WTC11 (cell line): ENCODE measurements around the gene CCSER2.

ENCODE experiments used
- ATF3 ChIP-seq: sonication (generic); formaldehyde crosslinking; conservative IDR thresholded peaks from 2 replicates; pipeline ENCODE4 v1.8.1; 2022; ENCODE audit warnings: mild to moderate bottlenecking, missing genetic modification reagents
- CTCF ChIP-seq: fragments of 200-600 bp; IDR thresholded peaks from 2 replicates; pipeline ENCODE4 v1.8.0; 2022; ENCODE audit warnings: antibody characterized with exemption
- E2F4 ChIP-seq: sonication (generic); formaldehyde crosslinking; IDR thresholded peaks from 2 replicates; pipeline ENCODE4 v1.8.1; 2022; ENCODE audit warnings: low read depth, mild to moderate bottlenecking, moderate library complexity, missing genetic modification reagents, borderline replicate concordance
- ELF4 ChIP-seq: sonication (generic); formaldehyde crosslinking; IDR thresholded peaks from 2 replicates; pipeline ENCODE4 v1.8.1; 2022; ENCODE audit warnings: low read depth, mild to moderate bottlenecking, moderate library complexity, missing genetic modification reagents
- FOXJ3 ChIP-seq: sonication (generic); formaldehyde crosslinking; IDR thresholded peaks from 2 replicates; pipeline ENCODE4 v1.9.0; 2021; ENCODE audit warnings: missing genetic modification reagents, mild to moderate bottlenecking, borderline replicate concordance
- GABPB1 ChIP-seq: sonication (generic); formaldehyde crosslinking; IDR thresholded peaks from 2 replicates; pipeline ENCODE4 v1.8.1; 2023; ENCODE audit warnings: mild to moderate bottlenecking, missing genetic modification reagents
- MAX ChIP-seq: sonication (generic); formaldehyde crosslinking; IDR thresholded peaks from 2 replicates; pipeline ENCODE4 v1.8.0; 2022; ENCODE audit warnings: mild to moderate bottlenecking, missing genetic modification reagents
- TEAD4 ChIP-seq: sonication (generic); formaldehyde crosslinking; IDR thresholded peaks from 2 replicates; pipeline ENCODE4 v1.8.0; 2022; ENCODE audit warnings: mild to moderate bottlenecking, missing genetic modification reagents
- USF2 ChIP-seq: sonication (generic); formaldehyde crosslinking; IDR thresholded peaks from 2 replicates; pipeline ENCODE4 v1.8.1; 2023; ENCODE audit warnings: mild to moderate bottlenecking, missing genetic modification reagents, moderate library complexity
- ZBTB21 ChIP-seq: sonication (generic); formaldehyde crosslinking; IDR thresholded peaks from 2 replicates; pipeline ENCODE4 v1.8.1; 2023; ENCODE audit warnings: mild to moderate bottlenecking, missing genetic modification reagents, borderline replicate concordance
- ZNF281 ChIP-seq: sonication (generic); formaldehyde crosslinking; IDR thresholded peaks from 2 replicates; pipeline ENCODE4 v1.8.0; 2023; ENCODE audit warnings: mild to moderate bottlenecking, missing genetic modification reagents

GRCh38 chr10:84306751-84307384 lies 21.5 kb upstream of the CCSER2 start:
- TF ChIP-seq ZNF281 (no peak), CTCF (no peak), E2F4 (CRISPR knock-in tag) (no peak), ATF3 (CRISPR knock-in tag) (no peak), ZBTB21 (CRISPR knock-in tag) (no peak), ELF4 (CRISPR knock-in tag) (no peak), USF2 (CRISPR knock-in tag) (no peak), GABPB1 (CRISPR knock-in tag) (no peak), TEAD4 (CRISPR knock-in tag) (no peak), MAX (CRISPR knock-in tag) (no peak), FOXJ3 (no peak)
